ENCODE results near the gene CES3. TPM values are rescaled to one million over a fixed set of nuclear protein-coding genes. Genes with fewer than 3 reads are reported as not detected.

CES3 gene
- total RNA-seq, 1 donor from 2014 or later, result 1.5 TPM

- no peak overlapping the region for H3K4me2 ChIP-seq (ENCODE audit: low read length)
Measured at GRCh38 chr16:66913711-66914110, 47.4 kb upstream of the CES3 start.

GRCh38 chr16:66914541-66914940 is 46.5 kb upstream of the CES3 start:
- Histone ChIP-seq H2AFZ (ENCODE audit: low read depth, low read length) (no peak overlapping the region), H3K27ac (ENCODE audit: low read depth, low read length) (no peak overlapping the region), H3K9ac (ENCODE audit: low read length) (no peak overlapping the region), H3K9me3 (ENCODE audit: insufficient read depth, low read depth, low read length) (no peaks in the 10 kb centered on the region), H3K4me2 (ENCODE audit: low read length) (no peak overlapping the region), H3K4me1 (ENCODE audit: insufficient read depth, low read length) (no peaks in the 10 kb centered on the region), H3K27me3 (ENCODE audit: insufficient read depth, low read length) (peaks cover 12% of the 10 kb centered on the region), H3K4me3 (ENCODE audit: insufficient read depth, low read depth, low read length) (no peak overlapping the region), H4K20me1 (ENCODE audit: insufficient read depth, low read length) (no peaks in the 10 kb centered on the region), H3K36me3 (ENCODE audit: insufficient read depth, low read length) (no peaks in the 10 kb centered on the region), H3K79me2 (ENCODE audit: insufficient read depth, low read length) (no peaks in the 10 kb centered on the region)
- DNase-seq (ENCODE audit: low read depth) (no peak), FAIRE-seq (no peak)
- Mint-ChIP-seq H3K27ac (ENCODE audit: unreplicated experiment) (no peak overlapping the region), H3K4me3 (ENCODE audit: unreplicated experiment) (no peak overlapping the region), H3K36me3 (ENCODE audit: low read depth, unreplicated experiment) (no peaks in the 10 kb centered on the region), H3K27me3 (ENCODE audit: low read depth, unreplicated experiment) (peaks cover 67% of the 10 kb centered on the region), H3K4me1 (ENCODE audit: low read depth, unreplicated experiment) (no peaks in the 10 kb centered on the region), H3K9me3 (ENCODE audit: unreplicated experiment) (peaks cover 7% of the 10 kb centered on the region)
- no peak for TF ChIP-seq CTCF (IDR thresholded peaks at IDR 0.05; ENCODE audit: insufficient read depth, low read depth, low read length)
- TF ChIP-seq EZH2 (IDR thresholded peaks at IDR 0.05; ENCODE audit: insufficient read depth, low read length), result no peak

More at GRCh38 chr16:66913711-66914110, 47.4 kb upstream of the CES3 start:
- no peaks in the 10 kb centered on the region for H4K20me1 ChIP-seq (ENCODE audit: insufficient read depth, low read length)
- Mint-ChIP-seq H3K9me3 (ENCODE audit: unreplicated experiment) (peaks cover 7% of the 10 kb centered on the region), H3K27ac (ENCODE audit: unreplicated experiment) (no peak overlapping the region), H3K27me3 (ENCODE audit: low read depth, unreplicated experiment) (peaks cover 63% of the 10 kb centered on the region), H3K36me3 (ENCODE audit: low read depth, unreplicated experiment) (no peaks in the 10 kb centered on the region), H3K4me1 (ENCODE audit: low read depth, unreplicated experiment) (no peaks in the 10 kb centered on the region), H3K4me3 (ENCODE audit: unreplicated experiment) (no peak overlapping the region)
- H3K9me3 ChIP-seq (ENCODE audit: insufficient read depth, low read depth, low read length), result no peaks in the 10 kb centered on the region
- H3K79me2 ChIP-seq (ENCODE audit: insufficient read depth, low read length), result no peaks in the 10 kb centered on the region
- H3K9ac ChIP-seq (ENCODE audit: low read length), result no peak overlapping the region
- no peak overlapping the region for H3K4me3 ChIP-seq (ENCODE audit: insufficient read depth, low read depth, low read length)
- H3K27ac ChIP-seq (ENCODE audit: low read depth, low read length), result no peak overlapping the region
- H2AFZ ChIP-seq (ENCODE audit: low read depth, low read length), result no peak overlapping the region
- H3K36me3 ChIP-seq (ENCODE audit: insufficient read depth, low read length), result no peaks in the 10 kb centered on the region
- no peaks in the 10 kb centered on the region for H3K4me1 ChIP-seq (ENCODE audit: insufficient read depth, low read length)
- H3K27me3 ChIP-seq (ENCODE audit: insufficient read depth, low read length), result peaks cover 11% of the 10 kb centered on the region
- DNase-seq (ENCODE audit: low read depth), result no peak
- FAIRE-seq, result no peak
- no peak for TF ChIP-seq EZH2 (IDR thresholded peaks at IDR 0.05; ENCODE audit: insufficient read depth, low read length)
- no peak for TF ChIP-seq CTCF (IDR thresholded peaks at IDR 0.05; ENCODE audit: insufficient read depth, low read depth, low read length)

GRCh38 chr16:66915041-66915440 is 46.0 kb upstream of the CES3 start:
- Mint-ChIP-seq H3K9me3 (ENCODE audit: unreplicated experiment) (peaks cover 7% of the 10 kb centered on the region), H3K27me3 (ENCODE audit: low read depth, unreplicated experiment) (peaks cover 68% of the 10 kb centered on the region), H3K4me3 (ENCODE audit: unreplicated experiment) (no peak overlapping the region), H3K4me1 (ENCODE audit: low read depth, unreplicated experiment) (no peaks in the 10 kb centered on the region), H3K36me3 (ENCODE audit: low read depth, unreplicated experiment) (no peaks in the 10 kb centered on the region), H3K27ac (ENCODE audit: unreplicated experiment) (no peak overlapping the region)
- Histone ChIP-seq H3K4me2 (ENCODE audit: low read length) (no peak overlapping the region), H4K20me1 (ENCODE audit: insufficient read depth, low read length) (no peaks in the 10 kb centered on the region), H2AFZ (ENCODE audit: low read depth, low read length) (no peak overlapping the region), H3K79me2 (ENCODE audit: insufficient read depth, low read length) (no peaks in the 10 kb centered on the region), H3K27ac (ENCODE audit: low read depth, low read length) (no peak overlapping the region), H3K9ac (ENCODE audit: low read length) (no peak overlapping the region), H3K9me3 (ENCODE audit: insufficient read depth, low read depth, low read length) (no peaks in the 10 kb centered on the region), H3K4me3 (ENCODE audit: insufficient read depth, low read depth, low read length) (no peak overlapping the region), H3K27me3 (ENCODE audit: insufficient read depth, low read length) (peaks cover 16% of the 10 kb centered on the region), H3K4me1 (ENCODE audit: insufficient read depth, low read length) (peaks cover under 1% of the 10 kb centered on the region), H3K36me3 (ENCODE audit: insufficient read depth, low read length) (no peaks in the 10 kb centered on the region)
- FAIRE-seq (no peak), DNase-seq (ENCODE audit: low read depth) (no peak)
- TF ChIP-seq EZH2 (IDR thresholded peaks at IDR 0.05; ENCODE audit: insufficient read depth, low read length) (no peak), CTCF (IDR thresholded peaks at IDR 0.05; ENCODE audit: insufficient read depth, low read depth, low read length) (no peak)
